Measurements from ENCODE around the gene HTR4. TPM values are rescaled to one million over a fixed set of nuclear protein-coding genes. Genes with fewer than 3 reads are reported as not detected.

The HTR4 gene
- total and polyA plus RNA-seq, 2 donors (not counting 3 experiments of a cell fraction or from before 2014, with no cell fraction given), result not detected

- no peak overlapping the region for H3K4me3 ChIP-seq (replicated peaks in 1 of 3; ENCODE audit: insufficient read depth in 1 of 3, low read depth in 1 of 3, low read length in 3 of 3)
- dilution Hi-C loops (cut with MboI; ENCODE audit: extremely low pct_ligation_motif_present, low sequenced_read_pairs), result no loop called here
- FAIRE-seq, result no peak
These were observed 27.3 kb downstream of the HTR4 start for GRCh38 chr5:148626986-148627385.

More at GRCh38 chr5:148626986-148627385, 27.3 kb downstream of the HTR4 start:
- CTCF ChIA-PET, result no interaction called here
- Histone ChIP-seq H3K9me1 (replicated peaks; ENCODE audit: control insufficient read depth, extremely low read depth, insufficient read depth, low read length) (no peaks in the 10 kb centered on the region), H3K9me3 (replicated peaks; ENCODE audit: control insufficient read depth, insufficient read depth, low read length) (no peaks in the 10 kb centered on the region), H3K79me2 (ENCODE audit: control insufficient read depth, insufficient read depth, low read length) (no peaks in the 10 kb centered on the region), H3K36me3 (ENCODE audit: control insufficient read depth in 2 of 2, extremely low read depth in 1 of 2, insufficient read depth in 2 of 2, low read length in 2 of 2) (no peaks in the 10 kb centered on the region), H3K27ac (ENCODE audit: insufficient read depth, low read depth, low read length) (no peak overlapping the region), H3K4me1 (ENCODE audit: control insufficient read depth, extremely low read depth, insufficient read depth, low read length) (peaks cover 19% of the 10 kb centered on the region), H3K27me3 (ENCODE audit: control insufficient read depth in 2 of 2, insufficient read depth in 2 of 2, low read length in 2 of 2) (no peaks in the 10 kb centered on the region), H4K20me1 (replicated peaks; ENCODE audit: control insufficient read depth, extremely low read depth, insufficient read depth, low read length) (no peaks in the 10 kb centered on the region), H2AFZ (ENCODE audit: low read depth, low read length) (no peak overlapping the region), H3K4me2 (ENCODE audit: insufficient read depth, low read length) (no peak overlapping the region), H3K9ac (replicated peaks; ENCODE audit: extremely low read depth, insufficient read depth, low read length) (no peak overlapping the region)
- DNase-seq (ENCODE audit: low read depth, low spot score), result no peak
- BruUV-seq (replicated peaks), result no TSS peak
- intact Hi-C loops (cut with micrococcal nuclease), result no loop called here
- TF ChIP-seq CTCF (IDR thresholded peaks at IDR 0.05; ENCODE audit: extremely low read depth in 1 of 2, insufficient read depth in 1 of 2, low read depth in 1 of 2, low read length in 2 of 2) (no peak), GATA2 (IDR thresholded peaks at IDR 0.05; ENCODE audit: insufficient read depth, insufficient read length, low read depth, low read length) (no peak), MAX (IDR thresholded peaks at IDR 0.05; ENCODE audit: insufficient read depth, insufficient read length) (no peak), FOS (IDR thresholded peaks at IDR 0.05; ENCODE audit: borderline replicate concordance, insufficient read depth, low read length) (no peak), POLR2A (IDR thresholded peaks at IDR 0.05; ENCODE audit: low read depth, low read length) (no peak), MYC (IDR thresholded peaks at IDR 0.05; ENCODE audit: low read depth, low read length) (no peak), EZH2 (IDR thresholded peaks at IDR 0.05; ENCODE audit: borderline replicate concordance, low read depth, low read length, severe bottlenecking) (no peak), POLR2AphosphoS5 (IDR thresholded peaks at IDR 0.05; ENCODE audit: insufficient read depth, low read depth, low read length) (no peak), JUN (IDR thresholded peaks at IDR 0.05; ENCODE audit: borderline replicate concordance, insufficient read depth, insufficient read length, low read depth) (no peak)
- POLR2A ChIA-PET, result no interaction called here
